IMR-90 (cell line): ENCODE data around the gene SORL1. TPM values are rescaled to one million over a fixed set of nuclear protein-coding genes. Genes with fewer than 3 reads are reported as not detected.
"Not testable (repeated sequence)": the region's sequence is repeated elsewhere in the genome, so short reads cannot be mapped to it uniquely, and the experiment has no call there.

Experiments
- ATAC-seq: fragments of 200-7000 bp; cut with Tn5 transposase; 2 replicates; pipeline ENCODE4 v1.9.1; 2020; ENCODE audit warnings: low read depth, mild to moderate bottlenecking, moderate library complexity
- BruUV-seq: library from RNA; stranded (reverse); fragments of 400-500 nt; replicated peaks from 2 replicates; lab custom pipeline; 2021; lab: Mats Ljungman, UMichigan
- CTCF ChIA-PET: fragments of 300-600 bp; formaldehyde crosslinking; extraction: SDS; loops from one replicate; lab custom pipeline; 2021; ENCODE audit warnings: antibody characterized with exemption; lab: Yijun Ruan, JAX
- POLR2A ChIA-PET: fragments of 300-600 bp; sonication (Branson Sonifier 250); formaldehyde crosslinking; loops from one replicate; lab custom pipeline; 2022; ENCODE audit warnings: antibody characterized with exemption; ENCODE audit not compliant: unreplicated experiment; lab: Charles Lee
- DNase-seq: peaks from one replicate; pipeline ENCODE4 v3.0.0; 2013
- H2AFZ ChIP-seq: replicated peaks from 2 replicates; pipeline ENCODE3; 2013; ENCODE audit warnings: low read length, mild to moderate bottlenecking; ENCODE audit not compliant: poor library complexity
- H2AK5ac ChIP-seq: 2 replicates; pipeline ENCODE4 v1.6.1; 2013; ENCODE audit warnings: low read depth, low read length, inconsistent platforms
- H2AK9ac ChIP-seq: replicated peaks from 2 replicates; pipeline ENCODE3; 2013; ENCODE audit warnings: mild to moderate bottlenecking, low read depth, low read length, moderate library complexity; ENCODE audit not compliant: poor library complexity
- H2BK120ac ChIP-seq: 2 replicates; pipeline ENCODE4 v1.6.1; 2013; ENCODE audit warnings: low read depth, low read length, inconsistent platforms
- H2BK15ac ChIP-seq: 3 replicates; pipeline ENCODE4 v1.6.1; 2013; ENCODE audit warnings: low read depth, low read length, inconsistent platforms
- H2BK20ac ChIP-seq: 2 replicates; pipeline ENCODE4 v1.6.1; 2013; ENCODE audit warnings: low read depth, mild to moderate bottlenecking, inconsistent platforms, low read length, moderate library complexity
- H2BK5ac ChIP-seq: 2 replicates; pipeline ENCODE4 v1.6.1; 2013; ENCODE audit warnings: mild to moderate bottlenecking, low read depth, low read length, inconsistent platforms; ENCODE audit not compliant: poor library complexity, severe bottlenecking
- H3K14ac ChIP-seq: replicated peaks from 2 replicates; pipeline ENCODE4 v1.6.1; 2013; ENCODE audit warnings: low read depth, low read length, inconsistent platforms
- H3K18ac ChIP-seq: 2 replicates; pipeline ENCODE4 v1.6.1; 2013; ENCODE audit warnings: low read depth, low read length, control low read depth
- H3K23ac ChIP-seq: 2 replicates; pipeline ENCODE4 v1.6.1; 2013; ENCODE audit warnings: low read depth, low read length, inconsistent platforms
- H3K27ac ChIP-seq: 2 replicates; pipeline ENCODE4 v1.5.1; 2013; ENCODE audit warnings: mild to moderate bottlenecking, control low read depth, low read length; ENCODE audit not compliant: insufficient read depth
- H3K27me3 ChIP-seq: 2 replicates; pipeline ENCODE4 v1.6.1; 2013; ENCODE audit warnings: low read length; ENCODE audit not compliant: control insufficient read depth, insufficient read depth
- H3K36me3 ChIP-seq: 2 replicates; pipeline ENCODE4 v1.6.1; 2013; ENCODE audit warnings: low read length, mixed read lengths; ENCODE audit not compliant: control insufficient read depth, insufficient read depth
- H3K4ac ChIP-seq: 2 replicates; pipeline ENCODE4 v1.6.1; 2013; ENCODE audit warnings: low read depth, low read length, inconsistent platforms
- H3K4me1 ChIP-seq: 2 replicates; pipeline ENCODE4 v1.6.1; 2013; ENCODE audit warnings: low read length, mixed read lengths; ENCODE audit not compliant: control insufficient read depth, insufficient read depth
- H3K4me2 ChIP-seq: 2 replicates; pipeline ENCODE4 v1.6.1; 2013; ENCODE audit warnings: low read depth, mild to moderate bottlenecking, control low read depth, low read length, moderate library complexity
- H3K4me3 ChIP-seq: 2 replicates; pipeline ENCODE4 v1.5.1; 2013; ENCODE audit warnings: low read depth, mild to moderate bottlenecking, control low read depth, low read length, moderate library complexity; ENCODE audit not compliant: insufficient read depth
- H3K56ac ChIP-seq: 2 replicates; pipeline ENCODE4 v1.6.1; 2013; ENCODE audit warnings: low read length, inconsistent platforms; ENCODE audit not compliant: insufficient read depth; ENCODE audit errors: extremely low read depth
- H3K79me1 ChIP-seq, 2 experiments: 2 replicates each; pipeline ENCODE4 v1.6.1; 2013; ENCODE audit warnings: low read length in 2 of 2, inconsistent platforms in 1 of 2, low read depth in 1 of 2
- H3K9ac ChIP-seq: 2 replicates; pipeline ENCODE4 v1.6.1; 2013; ENCODE audit warnings: low read depth, low read length, control low read depth
- H3K9me1 ChIP-seq: 2 replicates; pipeline ENCODE4 v1.6.1; 2013; ENCODE audit warnings: low read length, inconsistent platforms; ENCODE audit not compliant: insufficient read depth
- H3K9me3 ChIP-seq: 2 replicates; pipeline ENCODE4 v1.6.1; 2013; ENCODE audit warnings: low read length; ENCODE audit not compliant: control insufficient read depth, insufficient read depth
- H4K20me1 ChIP-seq: 2 replicates; pipeline ENCODE4 v1.6.1; 2013; ENCODE audit warnings: low read length, inconsistent platforms; ENCODE audit not compliant: insufficient read depth
- H4K5ac ChIP-seq: 2 replicates; pipeline ENCODE4 v1.6.1; 2013; ENCODE audit warnings: mild to moderate bottlenecking, low read depth, low read length, control low read depth
- H4K8ac ChIP-seq, 2 experiments: 2 replicates each; pipeline ENCODE4 v1.6.1; 2013; ENCODE audit warnings: low read depth in 2 of 2, low read length in 2 of 2, control low read depth in 1 of 2, inconsistent platforms in 1 of 2
- H4K91ac ChIP-seq: 2 replicates; pipeline ENCODE4 v1.6.1; 2013; ENCODE audit warnings: low read depth, low read length, inconsistent platforms; ENCODE audit not compliant: insufficient read depth
- WGBS, 2 experiments: methylation state at CpG; one replicate each; pipeline versions ENCODE4 v1.1.5 to v1.1.7; 2013; ENCODE audit warnings: missing lambda C conversion rate in 2 of 2; ENCODE audit not compliant: insufficient read length in 1 of 2; ENCODE audit errors: extremely low coverage in 2 of 2; 5-methylcytosine and 5-hydroxymethylcytosine counted together
- dilution Hi-C: fragments of 300-500 bp; cut with HindIII; formaldehyde crosslinking; loops from one replicate; pipeline ENCODE4 v1.14.3; 2018; ENCODE audit warnings: low sequenced_read_pairs; ENCODE audit not compliant: unreplicated experiment
- in situ Hi-C: fragments of 300-500 bp; cut with MboI; formaldehyde crosslinking; loops from 3 replicates; pipeline ENCODE4 v1.14.3; 2019; ENCODE audit warnings: low sequenced_read_pairs, inconsistent platforms, mixed read lengths
- intact Hi-C: fragments of 100-400 bp; cut with micrococcal nuclease; formaldehyde crosslinking; loops from 2 replicates; pipeline ENCODE4 v1.10.0; 2022
- polyA plus RNA-seq, 3 experiments: library from polyadenylated mRNA; depleted of rRNA; stranded (reverse); fragments of >200 nt; gene quantifications; 2 replicates each; pipeline ENCODE4 v1.2.3, GENCODE V29; 2012; ENCODE audit warnings: low replicate concordance in 1 of 3
- total RNA-seq: library from RNA; depleted of rRNA; stranded (reverse); fragments of >200 nt; gene quantifications from 2 replicates; pipeline ENCODE4 v1.2.3, GENCODE V29; 2012

SORL1 gene
- total and polyA plus RNA-seq, 2 of the 4 experiments (the other 2 are of a cell fraction) = 1.0 to 2.0 TPM

DNA sequence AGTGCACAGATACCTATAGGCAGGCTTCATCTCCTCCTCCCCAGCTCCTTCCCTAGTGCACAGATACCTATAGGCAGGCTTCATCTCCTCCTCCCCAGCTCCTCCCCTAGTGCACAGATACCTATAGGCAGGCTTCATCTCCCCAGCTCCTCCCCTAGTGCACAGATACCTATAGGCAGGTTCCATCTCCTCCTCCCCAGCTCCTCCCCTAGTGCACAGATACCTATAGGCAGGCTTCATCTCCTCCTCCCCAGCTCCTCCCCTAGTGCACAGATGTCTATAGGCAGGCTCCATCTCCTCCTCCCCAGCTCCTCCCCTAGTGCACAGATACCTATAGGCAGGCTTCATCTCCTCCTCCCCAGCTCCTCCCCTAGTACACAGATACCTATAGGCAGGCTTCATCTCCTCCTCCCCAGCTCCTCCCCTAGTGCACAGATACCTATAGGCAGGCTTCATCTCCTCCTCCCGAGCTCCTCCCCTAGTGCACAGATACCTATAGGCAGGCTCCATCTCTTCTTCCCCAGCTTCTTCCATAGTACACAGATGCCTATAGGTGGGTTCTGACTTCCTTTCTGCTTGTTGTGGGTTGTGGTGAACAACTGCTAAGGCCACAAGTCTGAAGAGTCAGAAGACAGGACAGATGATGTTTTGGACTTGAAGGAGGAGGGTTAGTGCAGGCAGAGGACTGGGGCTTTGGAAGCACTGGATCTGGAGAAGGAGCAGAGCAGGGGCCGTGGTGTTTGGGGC, 29.5 kb downstream of the SORL1 start:
- intact Hi-C loops, H2BK120ac ChIP-seq, H3K9me3 ChIP-seq, H3K9ac ChIP-seq, H2BK15ac ChIP-seq, H2BK5ac ChIP-seq, H2AFZ ChIP-seq, H3K4ac ChIP-seq, ATAC-seq, H3K27me3 ChIP-seq, H4K8ac ChIP-seq, BruUV-seq, H2AK5ac ChIP-seq, dilution Hi-C loops, H3K18ac ChIP-seq, in situ Hi-C loops, H4K5ac ChIP-seq, H3K56ac ChIP-seq, H3K23ac ChIP-seq, POLR2A ChIA-PET, H3K4me2 ChIP-seq, H4K20me1 ChIP-seq, H3K36me3 ChIP-seq, H4K91ac ChIP-seq, H3K14ac ChIP-seq, H3K79me1 ChIP-seq, H3K9me1 ChIP-seq, DNase-seq, H3K4me3 ChIP-seq, H3K27ac ChIP-seq, CTCF ChIA-PET, H3K4me1 ChIP-seq: not testable (repeated sequence)
- 33% methylated on average over 1 of the region's 2 CpGs; no CpG with 5 or more reads in 1 of the 2 experiments for WGBS, 2 experiments
- peak overlapping the region; percentile 37 for H2AK9ac ChIP-seq
- H2BK20ac ChIP-seq = 0 out of 2 replicates have a peak overlapping the region, but pooled peaks have one; percentile 7
